Measurements from ENCODE around the gene DPH3.

The DPH3 gene

GRCh38 chr3:16227566-16227965, 37.2 kb downstream of the DPH3 start:
- no peak for DNase-seq

- DNase-seq: no peak
These were observed 40.4 kb downstream of the DPH3 start for GRCh38 chr3:16224325-16224724.

- no peak for DNase-seq
These were observed 42.2 kb downstream of the DPH3 start for GRCh38 chr3:16222547-16222946.

GRCh38 chr3:16221990-16222389, 42.8 kb downstream of the DPH3 start:
- DNase-seq: no peak

GRCh38 chr3:16219777-16220176, 45.0 kb downstream of the DPH3 start:
- no peak for DNase-seq

- DNase-seq: no peak
These were observed 48.3 kb downstream of the DPH3 start for GRCh38 chr3:16216373-16216935.

GRCh38 chr3:16214366-16214765, 50.4 kb downstream of the DPH3 start:
- DNase-seq: no peak

GRCh38 chr3:16211176-16211904, 53.4 kb downstream of the DPH3 start:
- no peak for DNase-seq
